ENCODE data around the gene SCAND1.
"Not testable (repeated sequence)": the region's sequence is repeated elsewhere in the genome, so short reads cannot be mapped to it uniquely, and the experiment has no call there.

SCAND1 gene

GRCh38 chr20:35954200-35954906 is at the start of gene SCAND1:
TSS of gene SCAND1 (minus strand) at chr20:35954502. CDS start at chr20:35954284, 218 bp downstream.
- no peaks in the 10 kb centered on the region for H3K9me3 ChIP-seq (ENCODE audit: control insufficient read depth, insufficient read depth, low read length)
- peaks cover 15% of the 10 kb centered on the region for H3K4me1 ChIP-seq (ENCODE audit: control insufficient read depth, insufficient read depth, low read length)
- H3K36me3 ChIP-seq (ENCODE audit: control insufficient read depth, insufficient read depth, low read length), result no peaks in the 10 kb centered on the region; the same call in 1 of the 2 replicates
- peak within 1 kb of the TSS; percentile 99 for H3K9ac ChIP-seq (ENCODE audit: low read depth, low read length)
- H3K4me3 ChIP-seq (ENCODE audit: low read depth, low read length), result peak within 1 kb of the TSS; percentile 98
- H3K27ac ChIP-seq (ENCODE audit: low read depth, low read length), result peak within 1 kb of the TSS; percentile 100
- H3K27me3 ChIP-seq (ENCODE audit: control insufficient read depth, insufficient read depth, low read length), result no peaks in the 10 kb centered on the region

GRCh38 chr20:36004045-36004444 is 49.7 kb upstream of the SCAND1 start:
- Histone ChIP-seq H3K4me3 (ENCODE audit: low read depth, low read length) (no peak overlapping the region), H3K9me3 (ENCODE audit: control insufficient read depth, insufficient read depth, low read length) (peaks cover 14% of the 10 kb centered on the region; the same call in 1 of the 2 replicates), H3K27ac (ENCODE audit: low read depth, low read length) (no peak overlapping the region), H3K27me3 (ENCODE audit: control insufficient read depth, insufficient read depth, low read length) (no peaks in the 10 kb centered on the region), H3K9ac (ENCODE audit: low read depth, low read length) (no peak overlapping the region), H3K4me1 (ENCODE audit: control insufficient read depth, insufficient read depth, low read length) (no peaks in the 10 kb centered on the region), H3K36me3 (ENCODE audit: control insufficient read depth, insufficient read depth, low read length) (no peaks in the 10 kb centered on the region)

GRCh38 chr20:36002855-36003254 is 48.6 kb upstream of the SCAND1 start:
- H3K27ac ChIP-seq (ENCODE audit: low read depth, low read length), result no peak overlapping the region
- H3K36me3 ChIP-seq (ENCODE audit: control insufficient read depth, insufficient read depth, low read length), result no peaks in the 10 kb centered on the region
- H3K4me3 ChIP-seq (ENCODE audit: low read depth, low read length), result no peak overlapping the region
- H3K9ac ChIP-seq (ENCODE audit: low read depth, low read length), result no peak overlapping the region
- H3K9me3 ChIP-seq (ENCODE audit: control insufficient read depth, insufficient read depth, low read length), result peaks cover 14% of the 10 kb centered on the region; the same call in 1 of the 2 replicates
- no peaks in the 10 kb centered on the region for H3K4me1 ChIP-seq (ENCODE audit: control insufficient read depth, insufficient read depth, low read length)
- H3K27me3 ChIP-seq (ENCODE audit: control insufficient read depth, insufficient read depth, low read length), result no peaks in the 10 kb centered on the region

GRCh38 chr20:36001331-36001730 is 47.0 kb upstream of the SCAND1 start:
- not testable (repeated sequence) for H3K27me3 ChIP-seq (ENCODE audit: control insufficient read depth, insufficient read depth, low read length); H3K9ac ChIP-seq (ENCODE audit: low read depth, low read length); H3K36me3 ChIP-seq (ENCODE audit: control insufficient read depth, insufficient read depth, low read length); H3K4me3 ChIP-seq (ENCODE audit: low read depth, low read length); H3K27ac ChIP-seq (ENCODE audit: low read depth, low read length); H3K4me1 ChIP-seq (ENCODE audit: control insufficient read depth, insufficient read depth, low read length)
- H3K9me3 ChIP-seq (ENCODE audit: control insufficient read depth, insufficient read depth, low read length), result peaks cover 14% of the 10 kb centered on the region; the same call in 1 of the 2 replicates

GRCh38 chr20:35996492-35996891 is 42.2 kb upstream of the SCAND1 start:
- H3K27me3 ChIP-seq (ENCODE audit: control insufficient read depth, insufficient read depth, low read length); H3K4me1 ChIP-seq (ENCODE audit: control insufficient read depth, insufficient read depth, low read length); H3K9ac ChIP-seq (ENCODE audit: low read depth, low read length); H3K27ac ChIP-seq (ENCODE audit: low read depth, low read length); H3K9me3 ChIP-seq (ENCODE audit: control insufficient read depth, insufficient read depth, low read length); H3K4me3 ChIP-seq (ENCODE audit: low read depth, low read length); H3K36me3 ChIP-seq (ENCODE audit: control insufficient read depth, insufficient read depth, low read length): not testable (repeated sequence)

GRCh38 chr20:35994994-35995453 is 40.7 kb upstream of the SCAND1 start:
- Histone ChIP-seq H3K27me3 (ENCODE audit: control insufficient read depth, insufficient read depth, low read length) (no peaks in the 10 kb centered on the region), H3K4me1 (ENCODE audit: control insufficient read depth, insufficient read depth, low read length) (peaks cover 6% of the 10 kb centered on the region), H3K36me3 (ENCODE audit: control insufficient read depth, insufficient read depth, low read length) (no peaks in the 10 kb centered on the region), H3K4me3 (ENCODE audit: low read depth, low read length) (no peak overlapping the region), H3K27ac (ENCODE audit: low read depth, low read length) (no peak overlapping the region), H3K9ac (ENCODE audit: low read depth, low read length) (no peak overlapping the region), H3K9me3 (ENCODE audit: control insufficient read depth, insufficient read depth, low read length) (no peaks in the 10 kb centered on the region)

GRCh38 chr20:35992713-35993335 is 38.5 kb upstream of the SCAND1 start:
- Histone ChIP-seq H3K4me1 (ENCODE audit: control insufficient read depth, insufficient read depth, low read length) (peaks cover 6% of the 10 kb centered on the region), H3K27ac (ENCODE audit: low read depth, low read length) (no peak overlapping the region), H3K27me3 (ENCODE audit: control insufficient read depth, insufficient read depth, low read length) (no peaks in the 10 kb centered on the region), H3K9ac (ENCODE audit: low read depth, low read length) (no peak overlapping the region), H3K4me3 (ENCODE audit: low read depth, low read length) (no peak overlapping the region), H3K9me3 (ENCODE audit: control insufficient read depth, insufficient read depth, low read length) (no peaks in the 10 kb centered on the region), H3K36me3 (ENCODE audit: control insufficient read depth, insufficient read depth, low read length) (no peaks in the 10 kb centered on the region)

- Histone ChIP-seq H3K27ac (ENCODE audit: low read depth, low read length) (no peak overlapping the region), H3K4me3 (ENCODE audit: low read depth, low read length) (no peak overlapping the region)
Measured at GRCh38 chr20:35991142-35991771, 37.0 kb upstream of the SCAND1 start.

GRCh38 chr20:35988910-35989463 is 34.7 kb upstream of the SCAND1 start:
- Histone ChIP-seq H3K9me3 (ENCODE audit: control insufficient read depth, insufficient read depth, low read length) (no peaks in the 10 kb centered on the region), H3K4me1 (ENCODE audit: control insufficient read depth, insufficient read depth, low read length) (peaks cover 6% of the 10 kb centered on the region), H3K4me3 (ENCODE audit: low read depth, low read length) (no peak overlapping the region), H3K9ac (ENCODE audit: low read depth, low read length) (no peak overlapping the region), H3K27me3 (ENCODE audit: control insufficient read depth, insufficient read depth, low read length) (no peaks in the 10 kb centered on the region), H3K36me3 (ENCODE audit: control insufficient read depth, insufficient read depth, low read length) (no peaks in the 10 kb centered on the region), H3K27ac (ENCODE audit: low read depth, low read length) (no peak overlapping the region)

More at GRCh38 chr20:35991142-35991771, 37.0 kb upstream of the SCAND1 start:
- no peaks in the 10 kb centered on the region for H3K9me3 ChIP-seq (ENCODE audit: control insufficient read depth, insufficient read depth, low read length)
- H3K4me1 ChIP-seq (ENCODE audit: control insufficient read depth, insufficient read depth, low read length), result peaks cover 6% of the 10 kb centered on the region
- H3K27me3 ChIP-seq (ENCODE audit: control insufficient read depth, insufficient read depth, low read length), result no peaks in the 10 kb centered on the region
- H3K9ac ChIP-seq (ENCODE audit: low read depth, low read length), result no peak overlapping the region
- no peaks in the 10 kb centered on the region for H3K36me3 ChIP-seq (ENCODE audit: control insufficient read depth, insufficient read depth, low read length)

- Histone ChIP-seq H3K9me3 (ENCODE audit: control insufficient read depth, insufficient read depth, low read length) (no peaks in the 10 kb centered on the region), H3K27ac (ENCODE audit: low read depth, low read length) (no peak overlapping the region), H3K9ac (ENCODE audit: low read depth, low read length) (no peak overlapping the region), H3K4me3 (ENCODE audit: low read depth, low read length) (no peak overlapping the region), H3K36me3 (ENCODE audit: control insufficient read depth, insufficient read depth, low read length) (no peaks in the 10 kb centered on the region), H3K4me1 (ENCODE audit: control insufficient read depth, insufficient read depth, low read length) (no peaks in the 10 kb centered on the region), H3K27me3 (ENCODE audit: control insufficient read depth, insufficient read depth, low read length) (no peaks in the 10 kb centered on the region)
Measured at GRCh38 chr20:35985806-35986205, 31.5 kb upstream of the SCAND1 start.

GRCh38 chr20:35984382-35984781 is 30.1 kb upstream of the SCAND1 start:
- Histone ChIP-seq H3K27ac (ENCODE audit: low read depth, low read length) (no peak overlapping the region), H3K27me3 (ENCODE audit: control insufficient read depth, insufficient read depth, low read length) (no peaks in the 10 kb centered on the region), H3K4me1 (ENCODE audit: control insufficient read depth, insufficient read depth, low read length) (no peaks in the 10 kb centered on the region), H3K36me3 (ENCODE audit: control insufficient read depth, insufficient read depth, low read length) (no peaks in the 10 kb centered on the region), H3K9ac (ENCODE audit: low read depth, low read length) (no peak overlapping the region), H3K4me3 (ENCODE audit: low read depth, low read length) (no peak overlapping the region), H3K9me3 (ENCODE audit: control insufficient read depth, insufficient read depth, low read length) (no peaks in the 10 kb centered on the region)

All from HUES48 (cell line).